Activated naive CD4-positive, alpha-beta T cell treated with anti-CD3 and anti-CD28 coated beads for 36 hours (primary cell): ENCODE data around the gene DUSP22. TPM values are rescaled to one million over a fixed set of nuclear protein-coding genes. Genes with fewer than 3 reads are reported as not detected.

Source experiments
- CTCF ChIA-PET: fragments of 350-600 bp; sonication (Branson Sonifier 250); formaldehyde crosslinking; loops from one replicate; lab custom pipeline; 2021; ENCODE audit warnings: antibody characterized with exemption; lab: Charles Lee
- DNase-seq: peaks from one replicate; pipeline ENCODE4 v3.0.0-alpha.2; 2020
- H3K27ac Mint-ChIP-seq: one replicate; pipeline ENCODE4 v1.8.0; 2021; ENCODE audit warnings: mild to moderate bottlenecking, mixed read lengths
- H3K27me3 Mint-ChIP-seq: one replicate; pipeline ENCODE4 v1.8.0; 2021; ENCODE audit warnings: low read depth, mixed read lengths
- H3K36me3 Mint-ChIP-seq: one replicate; pipeline ENCODE4 v1.8.0; 2021; ENCODE audit warnings: low read depth, mixed read lengths
- H3K4me1 Mint-ChIP-seq: one replicate; pipeline ENCODE4 v1.8.0; 2021; ENCODE audit warnings: low read depth, mixed read lengths
- H3K4me3 Mint-ChIP-seq: one replicate; pipeline ENCODE4 v1.8.0; 2021; ENCODE audit warnings: mild to moderate bottlenecking, moderate library complexity, mixed read lengths
- H3K9me3 Mint-ChIP-seq: one replicate; pipeline ENCODE4 v1.8.0; 2021; ENCODE audit warnings: mixed read lengths
- intact Hi-C: fragments of 100-400 bp; cut with micrococcal nuclease; formaldehyde crosslinking; loops from one replicate; pipeline ENCODE4 v1.15.1; 2023
- total RNA-seq, 2 experiments: library from RNA; stranded (reverse); gene quantifications; one replicate each; pipeline ENCODE4 v1.2.3, GENCODE V29; 2021

DUSP22 gene
- total RNA-seq, 2 experiments from 2014 or later = 44.6 to 46.9 TPM

- intact Hi-C loops = no loop called here
- H3K4me3 Mint-ChIP-seq = no peak overlapping the region
- CTCF ChIA-PET = interaction anchor here (0.7 kb wide), 1 partner anchor 34 kb away, joined by 3 read pairs; no protein-coding TSS in a partner anchor
- H3K36me3 Mint-ChIP-seq = peaks cover 5% of the 10 kb centered on the region
- H3K9me3 Mint-ChIP-seq = no peaks in the 10 kb centered on the region
- H3K27me3 Mint-ChIP-seq = no peaks in the 10 kb centered on the region
- H3K27ac Mint-ChIP-seq = no peak overlapping the region
- DNase-seq = no peak
- H3K4me1 Mint-ChIP-seq = no peaks in the 10 kb centered on the region
Measured at GRCh38 chr6:349491-349921, 57.2 kb downstream of the DUSP22 start.

- H3K4me3 Mint-ChIP-seq = no peak overlapping the region
- peaks cover 5% of the 10 kb centered on the region for H3K36me3 Mint-ChIP-seq
- no peak overlapping the region for H3K27ac Mint-ChIP-seq
- no peak for DNase-seq
- intact Hi-C loops = no loop called here
- H3K9me3 Mint-ChIP-seq = no peaks in the 10 kb centered on the region
- no peaks in the 10 kb centered on the region for H3K27me3 Mint-ChIP-seq
- CTCF ChIA-PET = interaction anchor here (0.7 to 1.3 kb wide), 2 partner anchors 20 to 166 kb away, joined by 3 read pairs; no protein-coding TSS in a partner anchor
- H3K4me1 Mint-ChIP-seq = no peaks in the 10 kb centered on the region
Measured at GRCh38 chr6:350371-350770, 58.1 kb downstream of the DUSP22 start.

GRCh38 chr6:351011-351866, 59.0 kb downstream of the DUSP22 start:
- CTCF ChIA-PET = interaction anchor here (0.5 to 1.3 kb wide), 3 partner anchors 21 to 167 kb away, joined by 3 read pairs; no protein-coding TSS in a partner anchor
- H3K36me3 Mint-ChIP-seq = peaks cover 5% of the 10 kb centered on the region
- H3K27ac Mint-ChIP-seq = no peak overlapping the region

GRCh38 chr6:351867-352289, 59.6 kb downstream of the DUSP22 start:
- intact Hi-C loops = no loop called here
- Mint-ChIP-seq H3K27me3 (no peaks in the 10 kb centered on the region), H3K9me3 (no peaks in the 10 kb centered on the region), H3K4me3 (no peak overlapping the region), H3K4me1 (peaks cover 3% of the 10 kb centered on the region), H3K27ac (no peak overlapping the region), H3K36me3 (peaks cover 3% of the 10 kb centered on the region)
- DNase-seq = no peak
- CTCF ChIA-PET = interaction anchor here (0.5 kb wide), 1 partner anchor 90 kb away, joined by 3 read pairs; no protein-coding TSS in a partner anchor

More at GRCh38 chr6:351011-351866, 59.0 kb downstream of the DUSP22 start:
- no peaks in the 10 kb centered on the region for H3K4me1 Mint-ChIP-seq
- intact Hi-C loops = no loop called here
- no peaks in the 10 kb centered on the region for H3K27me3 Mint-ChIP-seq
- H3K4me3 Mint-ChIP-seq = no peak overlapping the region
- no peak for DNase-seq
- H3K9me3 Mint-ChIP-seq = no peaks in the 10 kb centered on the region

GRCh38 chr6:352474-352873, 60.2 kb downstream of the DUSP22 start:
- H3K4me3 Mint-ChIP-seq = no peak overlapping the region
- no peaks in the 10 kb centered on the region for H3K27me3 Mint-ChIP-seq
- no peak overlapping the region for H3K27ac Mint-ChIP-seq
- CTCF ChIA-PET = no interaction called here
- H3K9me3 Mint-ChIP-seq = no peaks in the 10 kb centered on the region
- peaks cover 8% of the 10 kb centered on the region for H3K4me1 Mint-ChIP-seq
- H3K36me3 Mint-ChIP-seq = peaks cover 3% of the 10 kb centered on the region
- intact Hi-C loops = no loop called here
- no peak for DNase-seq

GRCh38 chr6:352896-353470, 60.7 kb downstream of the DUSP22 start:
- H3K27ac Mint-ChIP-seq = no peak overlapping the region
- no peaks in the 10 kb centered on the region for H3K9me3 Mint-ChIP-seq
- H3K27me3 Mint-ChIP-seq = no peaks in the 10 kb centered on the region
- H3K4me3 Mint-ChIP-seq = no peak overlapping the region
- peaks cover 8% of the 10 kb centered on the region for H3K4me1 Mint-ChIP-seq
- CTCF ChIA-PET = no interaction called here
- peaks cover 3% of the 10 kb centered on the region for H3K36me3 Mint-ChIP-seq
- intact Hi-C loops = no loop called here
- DNase-seq = no peak

- CTCF ChIA-PET = no interaction called here
- H3K36me3 Mint-ChIP-seq = no peaks in the 10 kb centered on the region
- no peaks in the 10 kb centered on the region for H3K27me3 Mint-ChIP-seq
- no peak overlapping the region for H3K4me3 Mint-ChIP-seq
- intact Hi-C loops = no loop called here
- peaks cover 8% of the 10 kb centered on the region for H3K4me1 Mint-ChIP-seq
- DNase-seq = no peak
- no peaks in the 10 kb centered on the region for H3K9me3 Mint-ChIP-seq
- no peak overlapping the region for H3K27ac Mint-ChIP-seq
Measured at GRCh38 chr6:353642-354614, 61.6 kb downstream of the DUSP22 start.

GRCh38 chr6:354631-355280, 62.5 kb downstream of the DUSP22 start:
- Mint-ChIP-seq H3K36me3 (no peaks in the 10 kb centered on the region), H3K4me1 (peaks cover 8% of the 10 kb centered on the region), H3K4me3 (no peak overlapping the region), H3K27me3 (no peaks in the 10 kb centered on the region), H3K27ac (no peak overlapping the region), H3K9me3 (no peaks in the 10 kb centered on the region)
- CTCF ChIA-PET = no interaction called here
- intact Hi-C loops = no loop called here
- DNase-seq = no peak

- CTCF ChIA-PET = interaction anchor here (1.2 to 1.6 kb wide), 2 partner anchors 13 to 16 kb away, joined by 3 read pairs; no protein-coding TSS in a partner anchor
- intact Hi-C loops = no loop called here
- H3K9me3 Mint-ChIP-seq = no peaks in the 10 kb centered on the region
- H3K36me3 Mint-ChIP-seq = no peaks in the 10 kb centered on the region
- no peak overlapping the region for H3K27ac Mint-ChIP-seq
- H3K4me3 Mint-ChIP-seq = no peak overlapping the region
- no peak for DNase-seq
- H3K4me1 Mint-ChIP-seq = peaks cover 8% of the 10 kb centered on the region
- H3K27me3 Mint-ChIP-seq = no peaks in the 10 kb centered on the region
Measured at GRCh38 chr6:355373-356208, 63.3 kb downstream of the DUSP22 start.

- DNase-seq = no peak
- Mint-ChIP-seq H3K36me3 (no peaks in the 10 kb centered on the region), H3K4me3 (no peak overlapping the region), H3K27me3 (no peaks in the 10 kb centered on the region), H3K27ac (peak overlapping the region; percentile 19), H3K9me3 (no peaks in the 10 kb centered on the region), H3K4me1 (peaks cover 8% of the 10 kb centered on the region)
- CTCF ChIA-PET = interaction anchor here (1.2 to 1.6 kb wide), 2 partner anchors 12 to 17 kb away, joined by 3 read pairs; no protein-coding TSS in a partner anchor
- intact Hi-C loops = no loop called here
Measured at GRCh38 chr6:356828-357251, 64.6 kb downstream of the DUSP22 start.
